Mesothelial cell of epicardium (in vitro differentiated cells): Measurements from ENCODE around the gene STK4. TPM values are rescaled to one million over a fixed set of nuclear protein-coding genes. Genes with fewer than 3 reads are reported as not detected.

ENCODE experiments used
- DNase-seq, 2 experiments: peaks; one replicate each; pipeline ENCODE4 v3.0.0; 2021; ENCODE audit warnings: low spot score in 2 of 2; ENCODE audit not compliant: unreplicated experiment in 2 of 2
- H3K27ac Mint-ChIP-seq: 2 replicates; pipeline ENCODE4 v1.8.0; 2021; ENCODE audit warnings: mixed read lengths
- H3K27me3 Mint-ChIP-seq: 2 replicates; pipeline ENCODE4 v1.8.0; 2021; ENCODE audit warnings: low read depth, mixed read lengths
- H3K36me3 Mint-ChIP-seq: 2 replicates; pipeline ENCODE4 v1.8.0; 2021; ENCODE audit warnings: mixed read lengths
- H3K4me1 Mint-ChIP-seq: 2 replicates; pipeline ENCODE4 v1.8.0; 2021; ENCODE audit warnings: mixed read lengths
- H3K4me3 Mint-ChIP-seq: 2 replicates; pipeline ENCODE4 v1.8.0; 2021; ENCODE audit warnings: mild to moderate bottlenecking, moderate library complexity, mixed read lengths
- H3K9me3 Mint-ChIP-seq: 2 replicates; pipeline ENCODE4 v1.8.0; 2021; ENCODE audit warnings: mixed read lengths
- CTCF ChIP-seq: fragments of 200-600 bp; sonication (generic); IDR thresholded peaks from one replicate; pipeline ENCODE4 v1.5.0; 2021; ENCODE audit warnings: antibody characterized with exemption; ENCODE audit not compliant: unreplicated experiment
- total RNA-seq: library from RNA; stranded (reverse); gene quantifications from 3 replicates; pipeline ENCODE4 v1.2.1, GENCODE V29; 2021

STK4 gene
- total RNA-seq, 1 donor from 2014 or later = 29.9 TPM

- Mint-ChIP-seq H3K27ac (no peak overlapping the region), H3K4me1 (peaks cover 16% of the 10 kb centered on the region), H3K4me3 (no peak overlapping the region)
Measured at GRCh38 chr20:44973053-44973452, 6.7 kb downstream of the STK4 start.

GRCh38 chr20:44976698-44977097 is 10.4 kb downstream of the STK4 start:
- Mint-ChIP-seq H3K4me1 (no peaks in the 10 kb centered on the region), H3K4me3 (no peak overlapping the region), H3K27ac (no peak overlapping the region), H3K36me3 (peaks cover 29% of the 10 kb centered on the region), H3K27me3 (no peaks in the 10 kb centered on the region), H3K9me3 (no peaks in the 10 kb centered on the region)
- DNase-seq = no peak
- TF ChIP-seq CTCF = no peak

More at GRCh38 chr20:44973053-44973452, 6.7 kb downstream of the STK4 start:
- no peak for TF ChIP-seq CTCF
- H3K36me3 Mint-ChIP-seq = peaks cover 24% of the 10 kb centered on the region
- no peaks in the 10 kb centered on the region for H3K27me3 Mint-ChIP-seq
- H3K9me3 Mint-ChIP-seq = no peaks in the 10 kb centered on the region
- DNase-seq = no peak

GRCh38 chr20:44979090-44979621 is 12.8 kb downstream of the STK4 start:
- H3K36me3 Mint-ChIP-seq = peaks cover 28% of the 10 kb centered on the region
- TF ChIP-seq CTCF = no peak
- DNase-seq = no peak
- H3K4me1 Mint-ChIP-seq = no peaks in the 10 kb centered on the region
- no peak overlapping the region for H3K4me3 Mint-ChIP-seq
- no peak overlapping the region for H3K27ac Mint-ChIP-seq
- no peaks in the 10 kb centered on the region for H3K9me3 Mint-ChIP-seq
- no peaks in the 10 kb centered on the region for H3K27me3 Mint-ChIP-seq

GRCh38 chr20:44981736-44982406 is 15.6 kb downstream of the STK4 start:
- no peak for DNase-seq
- TF ChIP-seq CTCF = no peak
- no peak overlapping the region for H3K4me3 Mint-ChIP-seq
- H3K36me3 Mint-ChIP-seq = peaks cover 14% of the 10 kb centered on the region
- H3K9me3 Mint-ChIP-seq = no peaks in the 10 kb centered on the region
- H3K27ac Mint-ChIP-seq = no peak overlapping the region
- H3K27me3 Mint-ChIP-seq = no peaks in the 10 kb centered on the region
- no peaks in the 10 kb centered on the region for H3K4me1 Mint-ChIP-seq

GRCh38 chr20:44983093-44983674 is 16.9 kb downstream of the STK4 start:
- Mint-ChIP-seq H3K4me1 (no peaks in the 10 kb centered on the region), H3K9me3 (no peaks in the 10 kb centered on the region), H3K4me3 (no peak overlapping the region), H3K27ac (no peak overlapping the region), H3K36me3 (peaks cover 14% of the 10 kb centered on the region), H3K27me3 (no peaks in the 10 kb centered on the region)
- TF ChIP-seq CTCF = no peak
- no peak for DNase-seq
